ENCODE measurements around the gene NELFB. TPM values are rescaled to one million over a fixed set of nuclear protein-coding genes. Genes with fewer than 3 reads are reported as not detected.

Gene NELFB
- total RNA-seq, 1 experiment from 2014 or later = 71.7 TPM

GRCh38 chr9:137241490-137242268 lies 13.4 kb upstream of the NELFB start:
- Histone ChIP-seq H2BK12ac (ENCODE audit: insufficient read length, low read depth, low read length) (no peak overlapping the region), H2BK15ac (ENCODE audit: low read depth, low read length) (no peak overlapping the region), H3K79me2 (ENCODE audit: insufficient read depth, low read length) (no peaks in the 10 kb centered on the region), H2BK120ac (ENCODE audit: low read depth, low read length, poor library complexity, severe bottlenecking) (no peak overlapping the region), H4K5ac (ENCODE audit: insufficient read length, low read depth, low read length) (no peak overlapping the region), H2BK5ac (ENCODE audit: insufficient read length, low read length) (no peak overlapping the region), H3K23me2 (ENCODE audit: insufficient read length, low read depth, low read length, poor library complexity, severe bottlenecking) (peaks cover 12% of the 10 kb centered on the region), H3K23ac (ENCODE audit: insufficient read length, low read depth, low read length) (no peak overlapping the region), H3K9me3 (ENCODE audit: control insufficient read depth, low read depth, low read length) (no peaks in the 10 kb centered on the region), H3K18ac (ENCODE audit: insufficient read length, low read depth, low read length) (no peak overlapping the region), H3T11ph (ENCODE audit: low read length) (no peak overlapping the region), H3K79me1 (ENCODE audit: insufficient read depth, low read depth, low read length, poor library complexity, severe bottlenecking) (no peaks in the 10 kb centered on the region), H2BK20ac (ENCODE audit: low read depth, low read length, poor library complexity, severe bottlenecking) (no peak overlapping the region), H4K8ac (replicated peaks; ENCODE audit: insufficient read length, low read depth, low read length) (no peak overlapping the region), H2AK5ac (ENCODE audit: insufficient read length, low read length) (no peak overlapping the region), H4K91ac (ENCODE audit: insufficient read length, low read depth, low read length) (no peak overlapping the region), H2AFZ (ENCODE audit: low read length) (no peak overlapping the region), H3K56ac (ENCODE audit: insufficient read length, low read depth, low read length) (no peak overlapping the region), H3K9ac (ENCODE audit: extremely low read depth, insufficient read length, low read length) (peak overlapping the region; percentile 53), H3K14ac (ENCODE audit: insufficient read depth, low read length) (no peak overlapping the region; the same call in 1 of the 2 replicates), H3K4me2 (ENCODE audit: insufficient read depth, insufficient read length, low read length) (peak overlapping the region; percentile 46), H4K20me1 (ENCODE audit: control insufficient read depth, insufficient read depth, insufficient read length) (peaks cover 3% of the 10 kb centered on the region), H3K4ac (ENCODE audit: low read depth, low read length) (no peak overlapping the region), H3K27ac (ENCODE audit: insufficient read length, low read depth, low read length) (no peak overlapping the region), H3K27me3 (ENCODE audit: insufficient read depth, low read length) (no peaks in the 10 kb centered on the region), H3K4me1 (ENCODE audit: insufficient read depth, low read length) (peaks cover 3% of the 10 kb centered on the region; the same call in 1 of the 2 replicates)
- Mint-ChIP-seq H3K4me1 (peaks cover 24 to 37% of the 10 kb centered on the region in 2 experiments), H3K4me3 (peak overlapping the region; percentile 85 to 86), H3K27me3 (ENCODE audit: low read depth) (peaks cover 11% of the 10 kb centered on the region), H3K9me3 (no peaks in the 10 kb centered on the region; a peak in 2 of 5 replicates), H3K36me3 (ENCODE audit: insufficient read depth in 1 of 3, low read depth in 3 of 3) (peaks cover 19 to 26% (median 24%) of the 10 kb centered on the region in 3 experiments), H3K27ac (0 out of 7 replicates have a peak overlapping the region, but pooled peaks of 1 of the 3 experiments have one; percentile 39)
- WGBS (ENCODE audit: extremely low coverage, insufficient read length, low lambda C conversion rate) = no CpG with 5 or more reads among the region's 83 CpGs
- no peak for TF ChIP-seq CTCF (conservative IDR thresholded peaks at IDR 0.05)
- no peak for DNase-seq

Data from H9 (cell line).